Mesenchymal stem cell (in vitro differentiated cells and primary cell): ENCODE measurements around the gene RPS6KA2.
A peak's percentile ranks its signal among the peaks of the same experiment; 100 is the strongest.

Experiments used
- DNase-seq: peaks from one replicate; pipeline ENCODE4 v3.0.0-alpha.2; 2013
- H2AFZ ChIP-seq: one replicate; pipeline ENCODE4 v1.6.1; 2013; ENCODE audit warnings: low read depth, mild to moderate bottlenecking, control low read depth, inconsistent platforms, low read length, moderate library complexity
- H2AK5ac ChIP-seq: 2 replicates; pipeline ENCODE4 v1.6.1; 2013; ENCODE audit warnings: low read length, moderate library complexity, mild to moderate bottlenecking, inconsistent platforms; ENCODE audit not compliant: severe bottlenecking
- H2BK120ac ChIP-seq: one replicate; pipeline ENCODE4 v1.6.1; 2013; ENCODE audit warnings: low read depth, mild to moderate bottlenecking, inconsistent platforms, low read length, moderate library complexity
- H2BK12ac ChIP-seq, 2 experiments: one replicate each; pipeline ENCODE4 v1.6.1; 2013; ENCODE audit warnings: inconsistent platforms in 2 of 2, low read length in 2 of 2, mild to moderate bottlenecking in 2 of 2, moderate library complexity in 2 of 2, control low read depth in 1 of 2
- H2BK15ac ChIP-seq: one replicate; pipeline ENCODE4 v1.6.1; 2013; ENCODE audit warnings: mild to moderate bottlenecking, low read depth, inconsistent platforms; ENCODE audit not compliant: poor library complexity, severe bottlenecking
- H2BK5ac ChIP-seq: 2 replicates; pipeline ENCODE4 v1.6.1; 2013; ENCODE audit warnings: low read depth, mild to moderate bottlenecking, low read length, control low read depth, inconsistent platforms; ENCODE audit not compliant: poor library complexity, severe bottlenecking
- H3K14ac ChIP-seq, 2 experiments: one replicate each; pipeline ENCODE4 v1.6.1; 2013; ENCODE audit warnings: inconsistent platforms in 2 of 2, low read length in 2 of 2, control low read depth in 1 of 2, mild to moderate bottlenecking in 1 of 2, moderate library complexity in 1 of 2
- H3K18ac ChIP-seq, 2 experiments: one replicate each; pipeline ENCODE4 v1.6.1; 2013; ENCODE audit warnings: inconsistent platforms in 2 of 2, low read length in 2 of 2, control low read depth in 1 of 2, low read depth in 1 of 2, mild to moderate bottlenecking in 1 of 2
- H3K23ac ChIP-seq, 2 experiments: one replicate each; pipeline ENCODE4 v1.6.1; 2013; ENCODE audit warnings: inconsistent platforms in 2 of 2, low read length in 2 of 2, mild to moderate bottlenecking in 2 of 2, moderate library complexity in 2 of 2, control low read depth in 1 of 2
- H3K27ac ChIP-seq: 2 replicates; pipeline ENCODE4 v1.5.1; 2013; ENCODE audit warnings: mild to moderate bottlenecking, moderate library complexity, low read length, control low read depth, inconsistent platforms; ENCODE audit not compliant: poor library complexity, severe bottlenecking
- H3K27me3 ChIP-seq, 2 experiments: 2 replicates each; pipeline versions ENCODE4 v1.6.1 to v1.7.0; 2013; ENCODE audit warnings: low read length in 2 of 2, mild to moderate bottlenecking in 2 of 2, moderate library complexity in 2 of 2, control low read depth in 1 of 2, inconsistent platforms in 1 of 2; ENCODE audit not compliant: control insufficient read depth in 1 of 2, insufficient read depth in 1 of 2
- H3K36me3 ChIP-seq, 2 experiments: 2 replicates each; pipeline versions ENCODE4 v1.6.1 to v1.7.0; 2013; ENCODE audit warnings: low read length in 2 of 2, control low read depth in 1 of 2, inconsistent platforms in 1 of 2, low read depth in 1 of 2, mild to moderate bottlenecking in 1 of 2; ENCODE audit not compliant: insufficient read depth in 2 of 2, control insufficient read depth in 1 of 2
- H3K4ac ChIP-seq, 2 experiments: one replicate each; pipeline ENCODE4 v1.6.1; 2013; ENCODE audit warnings: inconsistent platforms in 2 of 2, low read length in 2 of 2, mild to moderate bottlenecking in 2 of 2, moderate library complexity in 2 of 2, control low read depth in 1 of 2, low read depth in 1 of 2
- H3K4me1 ChIP-seq: 2 replicates; pipeline ENCODE4 v1.6.1; 2013; ENCODE audit warnings: low read depth, low read length, control low read depth; ENCODE audit not compliant: control insufficient read depth, insufficient read depth
- H3K4me2 ChIP-seq: 2 replicates; pipeline ENCODE4 v1.6.1; 2013; ENCODE audit warnings: low read length, mild to moderate bottlenecking, inconsistent platforms; ENCODE audit not compliant: poor library complexity, severe bottlenecking
- H3K4me3 ChIP-seq, 2 experiments: 2 replicates each; pipeline versions ENCODE4 v1.5.1 to v1.7.0; 2013; ENCODE audit warnings: low read length in 2 of 2, mild to moderate bottlenecking in 2 of 2, control low read depth in 1 of 2, low read depth in 1 of 2; ENCODE audit not compliant: insufficient read depth in 1 of 2
- H3K79me1 ChIP-seq: replicated peaks from 2 replicates; pipeline ENCODE4 v1.6.1; 2013; ENCODE audit warnings: mild to moderate bottlenecking, control low read depth, low read length, inconsistent platforms; ENCODE audit not compliant: poor library complexity, severe bottlenecking
- H3K9ac ChIP-seq: 2 replicates; pipeline ENCODE4 v1.7.0; 2013; ENCODE audit warnings: mild to moderate bottlenecking, low read length, moderate library complexity
- H3K9me3 ChIP-seq: 2 replicates; pipeline ENCODE4 v1.7.0; 2013; ENCODE audit warnings: mild to moderate bottlenecking, low read length; ENCODE audit not compliant: control insufficient read depth
- H4K8ac ChIP-seq: one replicate; pipeline ENCODE4 v1.6.1; 2013; ENCODE audit warnings: inconsistent platforms, mild to moderate bottlenecking, low read length, moderate library complexity
- H4K91ac ChIP-seq: one replicate; pipeline ENCODE4 v1.6.1; 2013; ENCODE audit warnings: mild to moderate bottlenecking, low read length, inconsistent platforms
- WGBS: methylation state at CpG from one replicate; pipeline ENCODE4 v1.1.7; 2013; ENCODE audit warnings: mixed read lengths; 5-methylcytosine and 5-hydroxymethylcytosine counted together

The RPS6KA2 gene

GRCh38 chr6:166591961-166592520 is 35.0 kb downstream of the RPS6KA2 start:
- H3K4me2 ChIP-seq, result no peak overlapping the region
- peak overlapping the region; percentile 70 for H4K91ac ChIP-seq
- WGBS, result 97% methylated on average over 7 of the region's 7 CpGs
- peak overlapping the region; percentile 49 for H2BK15ac ChIP-seq
- H3K36me3 ChIP-seq, result no peaks in the 10 kb centered on the region
- no peak overlapping the region for H2BK120ac ChIP-seq
- H3K23ac ChIP-seq, result no peak overlapping the region
- H3K18ac ChIP-seq, result peak overlapping the region in 1 of 2 experiments; percentile 52
- no peak overlapping the region for H3K4me3 ChIP-seq
- H2AK5ac ChIP-seq, result peak overlapping the region; percentile 53
- peaks cover 23% of the 10 kb centered on the region for H3K4me1 ChIP-seq
- peaks cover 12% of the 10 kb centered on the region for H3K79me1 ChIP-seq
- no peak overlapping the region for H3K9ac ChIP-seq
- peak overlapping the region in 1 of 2 experiments; percentile 39 for H3K14ac ChIP-seq
- peak overlapping the region; percentile 9 to 93 for H2BK12ac ChIP-seq
- H3K4ac ChIP-seq, result peak overlapping the region in 1 of 2 experiments; percentile 84
- peak overlapping the region; percentile 27 for H4K8ac ChIP-seq
- no peak overlapping the region for H3K27ac ChIP-seq
- DNase-seq, result peak; percentile 63
- no peak overlapping the region for H2BK5ac ChIP-seq
- no peak overlapping the region for H2AFZ ChIP-seq
- no peaks in the 10 kb centered on the region for H3K9me3 ChIP-seq
- H3K27me3 ChIP-seq, result no peaks in the 10 kb centered on the region

GRCh38 chr6:166591026-166591425 is 36.0 kb downstream of the RPS6KA2 start:
- H3K4me1 ChIP-seq, result peaks cover 21% of the 10 kb centered on the region
- peak overlapping the region; percentile 14 to 18 for H3K18ac ChIP-seq
- DNase-seq, result no peak
- H2AK5ac ChIP-seq, result peak overlapping the region; percentile 27
- no peak overlapping the region for H2BK15ac ChIP-seq
- no peaks in the 10 kb centered on the region for H3K9me3 ChIP-seq
- no peak overlapping the region for H4K91ac ChIP-seq
- H3K27ac ChIP-seq, result no peak overlapping the region
- peak overlapping the region in 1 of 2 experiments; percentile 18 for H3K4ac ChIP-seq
- H3K4me2 ChIP-seq, result no peak overlapping the region
- 98% methylated on average over 11 of the region's 11 CpGs for WGBS
- no peak overlapping the region for H2AFZ ChIP-seq
- H3K36me3 ChIP-seq, result no peaks in the 10 kb centered on the region
- peak overlapping the region in 1 of 2 experiments; percentile 17 for H2BK12ac ChIP-seq
- no peak overlapping the region for H3K23ac ChIP-seq
- no peak overlapping the region for H3K9ac ChIP-seq
- H2BK5ac ChIP-seq, result no peak overlapping the region
- no peak overlapping the region for H4K8ac ChIP-seq
- peaks cover 10% of the 10 kb centered on the region for H3K79me1 ChIP-seq
- no peak overlapping the region for H3K14ac ChIP-seq
- H3K27me3 ChIP-seq, result no peaks in the 10 kb centered on the region
- H2BK120ac ChIP-seq, result no peak overlapping the region
- no peak overlapping the region for H3K4me3 ChIP-seq

- H2AK5ac ChIP-seq, result peak overlapping the region; percentile 58
- H3K27ac ChIP-seq, result peak overlapping the region; percentile 67
- H3K18ac ChIP-seq, result peak overlapping the region in 1 of 2 experiments; percentile 46
- no peak overlapping the region for H3K4me2 ChIP-seq
- H4K8ac ChIP-seq, result peak overlapping the region; percentile 19
- H3K23ac ChIP-seq, result peak overlapping the region in 1 of 2 experiments; percentile 5
- H2BK15ac ChIP-seq, result no peak overlapping the region
- no peak for DNase-seq
- H3K27me3 ChIP-seq, result no peaks in the 10 kb centered on the region
- no peaks in the 10 kb centered on the region for H3K36me3 ChIP-seq
- no peak overlapping the region for H3K4me3 ChIP-seq
- peak overlapping the region; percentile 7 to 87 for H2BK12ac ChIP-seq
- H3K9ac ChIP-seq, result no peak overlapping the region
- WGBS, result 84% methylated on average over 7 of the region's 8 CpGs
- no peak overlapping the region for H2BK5ac ChIP-seq
- H3K4ac ChIP-seq, result peak overlapping the region in 1 of 2 experiments; percentile 41
- H3K9me3 ChIP-seq, result no peaks in the 10 kb centered on the region
- H3K4me1 ChIP-seq, result peaks cover 16% of the 10 kb centered on the region
- H4K91ac ChIP-seq, result no peak overlapping the region
- H2BK120ac ChIP-seq, result no peak overlapping the region
- peaks cover 10% of the 10 kb centered on the region for H3K79me1 ChIP-seq
- peak overlapping the region in 1 of 2 experiments; percentile 71 for H3K14ac ChIP-seq
- no peak overlapping the region for H2AFZ ChIP-seq
Observed at GRCh38 chr6:166589786-166590574, 37.1 kb downstream of the RPS6KA2 start.

GRCh38 chr6:166589337-166589731 is 37.7 kb downstream of the RPS6KA2 start:
- H3K36me3 ChIP-seq, result no peaks in the 10 kb centered on the region
- no peak overlapping the region for H4K91ac ChIP-seq
- no peaks in the 10 kb centered on the region for H3K9me3 ChIP-seq
- H3K27me3 ChIP-seq, result no peaks in the 10 kb centered on the region
- no peak overlapping the region for H3K4ac ChIP-seq
- H3K79me1 ChIP-seq, result peaks cover 10% of the 10 kb centered on the region
- 65% methylated on average over 4 of the region's 4 CpGs for WGBS
- no peak overlapping the region for H2BK15ac ChIP-seq
- DNase-seq, result no peak
- H2BK12ac ChIP-seq, result no peak overlapping the region
- H3K27ac ChIP-seq, result peak overlapping the region; percentile 67
- no peak overlapping the region for H2AK5ac ChIP-seq
- no peak overlapping the region for H3K14ac ChIP-seq
- no peak overlapping the region for H2BK5ac ChIP-seq
- H3K9ac ChIP-seq, result no peak overlapping the region
- peaks cover 15% of the 10 kb centered on the region for H3K4me1 ChIP-seq
- H3K18ac ChIP-seq, result peak overlapping the region in 1 of 2 experiments; percentile 64
- H2AFZ ChIP-seq, result no peak overlapping the region
- H3K4me2 ChIP-seq, result peak overlapping the region; percentile 70
- no peak overlapping the region for H4K8ac ChIP-seq
- H3K23ac ChIP-seq, result no peak overlapping the region
- H3K4me3 ChIP-seq, result no peak overlapping the region
- no peak overlapping the region for H2BK120ac ChIP-seq
